ENCODE data around the gene TGFBR2. TPM values are rescaled to one million over a fixed set of nuclear protein-coding genes. Genes with fewer than 3 reads are reported as not detected.
A peak's percentile ranks its signal among the peaks of the same experiment; 100 is the strongest.
"Not testable (repeated sequence)": the region's sequence is repeated elsewhere in the genome, so short reads cannot be mapped to it uniquely, and the experiment has no call there.

The TGFBR2 gene
- total RNA-seq, 2 donors from 2014 or later: 6.0 to 9.6 TPM

DNA sequence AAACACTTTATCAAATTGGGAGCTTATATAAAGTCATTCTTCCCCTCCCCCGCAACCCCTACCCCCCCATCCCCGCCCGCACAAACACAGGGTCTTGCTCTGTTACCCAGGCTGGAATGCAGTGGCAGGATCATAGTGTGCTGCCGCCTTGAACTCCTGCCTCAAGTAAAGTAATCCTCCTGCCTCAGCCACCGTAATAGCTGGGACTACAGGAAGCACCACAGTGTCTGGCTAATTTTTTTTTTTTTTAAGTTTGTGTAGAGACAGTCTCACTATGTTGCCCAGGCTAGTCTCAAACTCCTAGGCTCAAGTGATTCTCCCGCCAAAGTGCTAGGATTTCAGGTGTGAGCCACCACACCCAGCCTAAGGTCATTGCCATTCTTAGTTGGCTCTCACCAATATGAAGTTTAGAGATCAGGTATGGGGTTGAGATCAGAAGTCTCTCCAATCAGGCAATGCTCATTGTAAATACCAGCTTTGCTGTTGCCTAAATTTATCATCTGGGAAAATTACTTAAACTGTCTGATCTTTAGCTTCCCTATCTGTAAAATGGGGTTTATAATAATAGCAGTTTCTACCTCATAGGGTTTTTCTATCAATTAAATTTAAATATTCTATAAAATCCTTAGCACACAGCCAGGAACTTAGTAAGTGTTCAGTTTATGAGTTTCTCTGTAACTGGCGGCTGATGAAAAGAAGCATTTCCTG is 60.3 kb downstream of the TGFBR2 start:
- 46 to 55% methylated on average over 2 to 7 of the region's 7 CpGs for WGBS, 2 experiments (ENCODE audit: insufficient coverage in 1 of 2, insufficient read length in 1 of 2)
- no peaks in the 10 kb centered on the region for H3K27me3 Mint-ChIP-seq (ENCODE audit: insufficient read depth)
- Histone ChIP-seq H3K27ac (ENCODE audit: low read depth, low read length) (no peak overlapping the region), H3K9ac (ENCODE audit: extremely low read depth, low read length, poor library complexity, severe bottlenecking) (no peak overlapping the region), H3K4me3 (ENCODE audit: low read length) (no peak overlapping the region), H3K36me3 (ENCODE audit: control insufficient read depth, insufficient read depth, low read length) (peaks cover 42% of the 10 kb centered on the region), H3K4me1 (ENCODE audit: control insufficient read depth, insufficient read depth, low read length) (peaks cover 6% of the 10 kb centered on the region), H3K9me3 (ENCODE audit: control insufficient read depth, low read length) (no peaks in the 10 kb centered on the region), H3K27me3 (ENCODE audit: control insufficient read depth, insufficient read depth, low read length, poor library complexity, severe bottlenecking) (no peaks in the 10 kb centered on the region)
- H3K4me3 Mint-ChIP-seq: no peak overlapping the region
- H3K4me1 Mint-ChIP-seq: peaks cover 34% of the 10 kb centered on the region
- peaks cover 31% of the 10 kb centered on the region for H3K36me3 Mint-ChIP-seq (ENCODE audit: low read depth)
- no peaks in the 10 kb centered on the region for H3K9me3 Mint-ChIP-seq
- TF ChIP-seq, protein P1, sequence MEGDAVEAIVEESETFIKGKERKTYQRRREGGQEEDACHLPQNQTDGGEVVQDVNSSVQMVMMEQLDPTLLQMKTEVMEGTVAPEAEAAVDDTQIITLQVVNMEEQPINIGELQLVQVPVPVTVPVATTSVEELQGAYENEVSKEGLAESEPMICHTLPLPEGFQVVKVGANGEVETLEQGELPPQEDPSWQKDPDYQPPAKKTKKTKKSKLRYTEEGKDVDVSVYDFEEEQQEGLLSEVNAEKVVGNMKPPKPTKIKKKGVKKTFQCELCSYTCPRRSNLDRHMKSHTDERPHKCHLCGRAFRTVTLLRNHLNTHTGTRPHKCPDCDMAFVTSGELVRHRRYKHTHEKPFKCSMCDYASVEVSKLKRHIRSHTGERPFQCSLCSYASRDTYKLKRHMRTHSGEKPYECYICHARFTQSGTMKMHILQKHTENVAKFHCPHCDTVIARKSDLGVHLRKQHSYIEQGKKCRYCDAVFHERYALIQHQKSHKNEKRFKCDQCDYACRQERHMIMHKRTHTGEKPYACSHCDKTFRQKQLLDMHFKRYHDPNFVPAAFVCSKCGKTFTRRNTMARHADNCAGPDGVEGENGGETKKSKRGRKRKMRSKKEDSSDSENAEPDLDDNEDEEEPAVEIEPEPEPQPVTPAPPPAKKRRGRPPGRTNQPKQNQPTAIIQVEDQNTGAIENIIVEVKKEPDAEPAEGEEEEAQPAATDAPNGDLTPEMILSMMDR (conservative IDR thresholded peaks at IDR 0.05): no peak
- peak overlapping the region; percentile 31 for H3K27ac Mint-ChIP-seq
- no peak for DNase-seq

DNA sequence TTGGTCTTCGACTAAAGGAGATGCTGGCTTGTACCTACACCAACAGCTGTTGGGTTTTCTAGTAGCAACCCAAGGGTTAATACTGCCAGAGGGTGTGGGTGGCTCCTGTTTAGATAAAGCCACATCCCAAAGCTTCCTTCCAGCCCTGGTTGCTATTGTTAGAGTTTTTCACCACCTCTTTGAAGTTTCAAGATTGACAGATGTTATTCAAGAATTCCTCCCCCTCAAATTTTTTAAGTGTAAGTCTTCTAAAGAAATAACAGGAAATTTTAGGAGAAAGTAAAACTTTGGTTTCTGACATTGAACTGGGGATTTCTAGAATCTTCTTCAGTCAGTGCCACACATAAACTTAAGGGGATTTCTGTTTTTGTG is 60.9 kb downstream of the TGFBR2 start:
- Mint-ChIP-seq H3K27me3 (ENCODE audit: insufficient read depth) (no peaks in the 10 kb centered on the region), H3K4me1 (peaks cover 32% of the 10 kb centered on the region), H3K36me3 (ENCODE audit: low read depth) (peaks cover 36% of the 10 kb centered on the region), H3K9me3 (no peaks in the 10 kb centered on the region), H3K4me3 (no peak overlapping the region), H3K27ac (no peak overlapping the region)
- WGBS, 2 experiments (ENCODE audit: insufficient coverage in 1 of 2, insufficient read length in 1 of 2): 19% methylated on average over 1 of the region's 1 CpG; no CpG with 5 or more reads in 1 of the 2 experiments
- Histone ChIP-seq H3K36me3 (ENCODE audit: control insufficient read depth, insufficient read depth, low read length) (peaks cover 45% of the 10 kb centered on the region), H3K4me1 (ENCODE audit: control insufficient read depth, insufficient read depth, low read length) (peaks cover 6% of the 10 kb centered on the region), H3K4me3 (ENCODE audit: low read length) (no peak overlapping the region), H3K9me3 (ENCODE audit: control insufficient read depth, low read length) (no peaks in the 10 kb centered on the region), H3K9ac (ENCODE audit: extremely low read depth, low read length, poor library complexity, severe bottlenecking) (no peak overlapping the region), H3K27ac (ENCODE audit: low read depth, low read length) (no peak overlapping the region), H3K27me3 (ENCODE audit: control insufficient read depth, insufficient read depth, low read length, poor library complexity, severe bottlenecking) (no peaks in the 10 kb centered on the region)
- peak; percentile 78 for DNase-seq
- TF ChIP-seq, protein P1 (conservative IDR thresholded peaks at IDR 0.05): no peak

DNA sequence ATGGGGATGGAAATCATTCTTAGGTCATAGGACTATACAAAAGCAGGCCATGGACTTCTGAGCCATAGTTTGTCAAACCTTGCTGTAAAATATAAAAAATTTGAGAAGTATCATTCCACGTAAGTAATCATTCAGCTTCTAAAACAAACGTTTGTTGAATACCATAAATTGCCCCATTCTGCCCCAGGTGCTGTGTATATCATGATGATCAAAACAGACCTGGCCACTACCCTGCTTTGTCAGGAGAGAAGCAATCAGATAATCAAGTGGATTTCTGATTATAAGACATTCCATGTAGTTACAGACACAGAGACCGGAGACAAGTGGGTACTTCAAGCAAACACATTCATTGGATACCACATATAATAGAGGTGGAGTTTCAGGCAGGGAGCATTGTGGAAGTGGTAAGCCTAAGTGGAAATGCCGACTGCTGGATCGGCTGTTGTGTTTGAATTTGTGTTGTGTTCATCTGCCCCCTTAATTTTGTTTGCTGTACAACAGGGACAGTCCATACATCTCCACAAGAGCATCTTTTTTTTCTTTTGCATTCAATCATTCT is 61.7 kb downstream of the TGFBR2 start:
- H3K4me1 ChIP-seq (ENCODE audit: control insufficient read depth, insufficient read depth, low read length): peaks cover 6% of the 10 kb centered on the region
- Mint-ChIP-seq H3K9me3 (no peaks in the 10 kb centered on the region), H3K4me1 (peaks cover 27% of the 10 kb centered on the region), H3K27ac (no peak overlapping the region), H3K4me3 (no peak overlapping the region), H3K27me3 (ENCODE audit: insufficient read depth) (no peaks in the 10 kb centered on the region), H3K36me3 (ENCODE audit: low read depth) (peaks cover 44% of the 10 kb centered on the region)
- no peak overlapping the region for H3K4me3 ChIP-seq (ENCODE audit: low read length)
- no peaks in the 10 kb centered on the region for H3K27me3 ChIP-seq (ENCODE audit: control insufficient read depth, insufficient read depth, low read length, poor library complexity, severe bottlenecking)
- peaks cover 45% of the 10 kb centered on the region for H3K36me3 ChIP-seq (ENCODE audit: control insufficient read depth, insufficient read depth, low read length)
- H3K9me3 ChIP-seq (ENCODE audit: control insufficient read depth, low read length): no peaks in the 10 kb centered on the region
- 78 to 90% methylated on average over 2 to 5 of the region's 5 CpGs for WGBS, 2 experiments (ENCODE audit: insufficient coverage in 1 of 2, insufficient read length in 1 of 2)
- no peak overlapping the region for H3K27ac ChIP-seq (ENCODE audit: low read depth, low read length)
- no peak overlapping the region for H3K9ac ChIP-seq (ENCODE audit: extremely low read depth, low read length, poor library complexity, severe bottlenecking)
- DNase-seq: no peak
- TF ChIP-seq, protein P1 (conservative IDR thresholded peaks at IDR 0.05): no peak

DNA sequence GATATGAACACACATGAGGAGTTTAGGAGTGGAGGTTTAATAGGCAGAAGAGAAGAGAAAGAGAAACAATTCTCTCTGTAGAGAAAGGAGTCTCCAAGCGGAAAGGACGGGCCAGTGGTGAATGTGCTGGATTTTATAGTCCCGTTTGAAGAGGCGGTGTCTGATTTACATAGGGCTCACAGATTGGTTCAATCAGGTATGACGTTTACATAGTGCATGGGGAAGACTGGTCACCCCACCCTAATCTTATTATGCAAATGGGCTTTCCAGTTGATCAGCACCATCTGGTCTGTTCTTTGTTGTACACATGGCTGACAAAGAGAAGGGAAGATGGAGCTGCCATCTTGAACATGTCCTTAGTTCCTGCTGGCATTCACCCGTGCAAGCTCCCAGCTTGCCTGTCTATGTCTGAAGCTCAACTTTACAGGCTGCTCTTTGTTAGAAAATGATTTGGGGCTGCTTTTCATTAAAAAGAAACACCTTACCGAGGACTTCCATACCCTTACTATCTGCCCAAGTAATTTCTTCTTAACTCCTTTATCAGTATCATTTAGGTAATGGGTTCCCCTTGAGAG is 63.0 kb downstream of the TGFBR2 start:
- H3K9me3 Mint-ChIP-seq: not testable (repeated sequence)

More for the DNA sequence above, 63.0 kb downstream of the TGFBR2 start:
- WGBS, 2 experiments (ENCODE audit: insufficient coverage in 1 of 2, insufficient read length in 1 of 2): 91 to 95% methylated on average over 7 of the region's 7 CpGs
- not testable (repeated sequence) for H3K27ac ChIP-seq (ENCODE audit: low read depth, low read length); H3K27me3 Mint-ChIP-seq (ENCODE audit: insufficient read depth); H3K27me3 ChIP-seq (ENCODE audit: control insufficient read depth, insufficient read depth, low read length, poor library complexity, severe bottlenecking); H3K4me3 ChIP-seq (ENCODE audit: low read length); H3K27ac Mint-ChIP-seq; H3K4me3 Mint-ChIP-seq; DNase-seq; H3K4me1 ChIP-seq (ENCODE audit: control insufficient read depth, insufficient read depth, low read length); H3K9me3 ChIP-seq (ENCODE audit: control insufficient read depth, low read length); H3K9ac ChIP-seq (ENCODE audit: extremely low read depth, low read length, poor library complexity, severe bottlenecking)
- Mint-ChIP-seq H3K36me3 (ENCODE audit: low read depth) (peaks cover 53% of the 10 kb centered on the region), H3K4me1 (peaks cover 21% of the 10 kb centered on the region)
- peaks cover 54% of the 10 kb centered on the region for H3K36me3 ChIP-seq (ENCODE audit: control insufficient read depth, insufficient read depth, low read length)

Measured in endodermal cell (in vitro differentiated cells).